Tongue (tissue), 2 donors: ENCODE measurements around the gene H6PD. TPM values are rescaled to one million over a fixed set of nuclear protein-coding genes. Genes with fewer than 3 reads are reported as not detected.

Experiments used
- DNase-seq: peaks from one replicate; pipeline ENCODE4 v3.0.0-alpha.2; 2015
- total RNA-seq: library from RNA; depleted of rRNA; stranded (reverse); fragments of >200 nt; gene quantifications from one replicate; pipeline ENCODE4 v1.2.3, GENCODE V29; 2014

The H6PD gene
- total RNA-seq, 1 donor from 2014 or later, result 50.5 TPM

DNA sequence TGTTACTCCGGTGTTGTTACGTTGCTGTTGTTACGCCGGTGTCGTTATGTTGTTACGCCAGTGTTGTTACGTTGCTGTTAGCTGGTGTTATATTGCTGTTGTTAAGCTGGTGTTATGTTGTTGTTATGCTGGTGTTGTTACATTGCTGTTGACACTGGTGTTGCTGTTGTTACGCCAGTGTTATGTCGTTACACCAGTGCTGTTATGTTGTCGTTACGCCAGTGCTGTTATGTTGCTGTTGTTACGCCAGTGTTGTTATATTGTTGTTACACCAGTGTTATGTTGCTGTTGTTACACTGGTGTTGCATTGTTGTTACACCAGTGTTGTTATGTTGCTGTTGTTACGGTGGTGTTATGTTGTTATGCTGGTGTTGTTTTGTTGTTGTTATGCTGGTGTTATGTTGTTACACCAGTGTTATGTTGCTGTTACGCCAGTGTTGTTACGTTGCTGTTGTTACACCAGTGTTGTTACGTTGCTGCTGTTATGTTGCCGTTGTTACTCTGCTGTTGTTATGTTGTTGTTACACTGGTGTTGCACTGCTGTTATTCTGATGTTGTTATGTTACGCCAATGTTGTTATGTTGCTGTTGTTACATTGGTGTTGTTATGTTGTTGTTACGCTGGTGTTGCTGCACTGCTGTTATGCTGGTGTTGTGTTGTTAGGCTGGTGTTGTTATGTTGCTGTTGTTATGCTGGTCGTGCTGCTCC is 25.6 kb downstream of the H6PD start:
- no peak for DNase-seq

DNA sequence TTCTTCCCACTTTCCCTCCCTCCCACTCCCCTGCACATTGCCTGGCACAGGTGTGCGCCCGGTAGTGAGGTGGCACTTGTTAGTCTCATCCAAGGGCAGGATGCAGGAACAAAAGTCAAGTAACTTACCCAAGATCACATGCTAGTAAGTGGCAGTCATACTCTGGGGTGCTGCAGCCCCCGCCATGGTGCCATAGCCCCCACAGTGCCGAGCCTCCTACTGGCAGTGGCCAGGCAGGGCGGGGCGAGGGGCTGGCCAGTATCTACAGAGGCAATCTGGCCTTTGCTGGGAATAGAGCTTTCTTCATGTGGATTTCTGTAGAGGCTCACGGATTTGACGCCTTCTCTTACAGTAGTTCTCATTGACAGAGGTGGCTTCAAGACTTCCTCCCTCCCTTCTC is 26.9 kb downstream of the H6PD start:
- no peak for DNase-seq

DNA sequence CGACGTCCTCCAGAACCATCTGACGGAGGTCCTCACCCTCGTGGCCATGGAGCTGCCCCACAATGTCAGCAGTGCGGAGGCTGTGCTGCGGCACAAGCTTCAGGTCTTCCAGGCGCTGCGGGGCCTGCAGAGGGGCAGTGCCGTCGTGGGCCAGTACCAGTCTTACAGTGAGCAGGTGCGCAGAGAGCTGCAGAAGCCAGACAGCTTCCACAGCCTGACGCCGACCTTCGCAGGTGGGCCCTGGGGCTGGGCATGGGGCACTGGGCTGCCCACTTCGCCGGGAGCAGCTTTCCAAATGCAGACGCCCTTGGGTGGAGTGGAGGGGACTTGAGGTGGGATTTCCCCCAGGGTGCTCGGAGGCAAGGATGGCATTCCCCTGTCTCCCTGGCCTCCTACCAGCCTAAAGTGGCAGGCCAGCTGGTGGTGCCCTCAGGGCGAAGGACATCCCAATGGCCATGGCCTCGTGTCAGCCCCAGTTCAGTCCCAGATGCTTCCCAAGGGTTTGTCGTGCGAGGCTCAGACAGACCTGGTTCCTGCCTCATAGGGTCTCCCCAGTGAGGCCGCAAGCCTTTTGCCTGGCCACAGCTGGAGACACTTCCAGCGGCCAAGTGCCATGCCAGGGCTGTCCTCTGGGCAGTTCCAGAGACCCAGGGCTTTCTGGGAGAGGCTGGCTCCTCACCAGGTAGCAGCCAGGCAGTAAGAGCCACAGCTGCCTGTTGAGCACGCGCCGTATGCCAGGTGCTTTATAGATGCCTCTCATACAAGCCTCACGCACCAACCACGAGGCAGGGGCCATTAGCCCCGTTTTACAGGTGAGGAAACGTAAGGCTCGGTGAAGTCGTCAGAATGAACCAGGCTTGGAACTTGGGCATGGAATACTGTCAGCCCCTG is 27.8 kb downstream of the H6PD start:
- DNase-seq, result no peak

DNA sequence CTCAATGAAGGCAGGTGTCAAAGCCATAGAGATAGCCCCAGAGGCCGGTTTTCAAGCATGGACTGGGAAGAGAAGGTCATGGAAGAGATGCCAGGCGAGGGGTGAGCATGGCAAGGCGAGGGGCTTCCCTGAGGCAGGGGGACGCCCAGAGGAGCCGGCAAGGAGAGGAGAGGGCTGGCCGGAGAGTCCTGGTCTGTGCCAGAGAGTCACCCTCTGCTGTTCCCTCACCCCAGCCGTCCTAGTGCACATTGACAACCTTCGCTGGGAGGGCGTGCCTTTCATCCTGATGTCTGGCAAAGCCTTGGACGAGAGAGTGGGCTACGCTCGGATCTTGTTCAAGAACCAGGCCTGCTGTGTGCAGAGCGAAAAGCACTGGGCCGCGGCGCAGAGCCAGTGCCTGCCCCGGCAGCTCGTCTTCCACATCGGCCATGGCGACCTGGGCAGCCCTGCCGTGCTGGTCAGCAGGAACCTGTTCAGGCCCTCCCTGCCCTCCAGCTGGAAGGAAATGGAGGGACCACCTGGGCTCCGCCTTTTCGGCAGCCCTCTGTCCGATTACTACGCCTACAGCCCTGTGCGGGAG is 28.8 kb downstream of the H6PD start:
- no peak for DNase-seq

DNA sequence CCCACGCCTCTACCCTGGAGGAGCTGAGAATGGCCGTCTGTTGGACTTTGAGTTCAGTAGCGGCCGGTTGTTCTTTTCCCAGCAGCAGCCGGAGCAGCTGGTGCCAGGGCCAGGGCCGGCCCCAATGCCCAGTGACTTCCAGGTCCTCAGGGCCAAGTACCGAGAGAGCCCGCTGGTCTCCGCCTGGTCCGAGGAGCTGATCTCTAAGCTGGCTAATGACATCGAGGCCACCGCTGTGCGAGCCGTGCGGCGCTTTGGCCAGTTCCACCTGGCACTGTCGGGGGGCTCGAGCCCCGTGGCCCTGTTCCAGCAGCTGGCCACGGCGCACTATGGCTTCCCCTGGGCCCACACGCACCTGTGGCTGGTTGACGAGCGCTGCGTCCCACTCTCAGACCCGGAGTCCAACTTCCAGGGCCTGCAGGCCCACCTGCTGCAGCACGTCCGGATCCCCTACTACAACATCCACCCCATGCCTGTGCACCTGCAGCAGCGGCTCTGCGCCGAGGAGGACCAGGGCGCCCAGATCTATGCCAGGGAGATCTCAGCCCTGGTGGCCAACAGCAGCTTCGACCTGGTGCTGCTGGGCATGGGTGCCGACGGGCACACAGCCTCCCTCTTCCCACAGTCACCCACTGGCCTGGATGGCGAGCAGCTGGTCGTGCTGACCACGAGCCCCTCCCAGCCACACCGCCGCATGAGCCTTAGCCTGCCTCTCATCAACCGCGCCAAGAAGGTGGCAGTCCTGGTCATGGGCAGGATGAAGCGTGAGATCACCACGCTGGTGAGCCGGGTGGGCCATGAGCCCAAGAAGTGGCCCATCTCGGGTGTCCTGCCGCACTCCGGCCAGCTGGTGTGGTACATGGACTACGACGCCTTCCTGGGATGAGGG is 29.7 kb downstream of the H6PD start:
- no peak for DNase-seq

DNA sequence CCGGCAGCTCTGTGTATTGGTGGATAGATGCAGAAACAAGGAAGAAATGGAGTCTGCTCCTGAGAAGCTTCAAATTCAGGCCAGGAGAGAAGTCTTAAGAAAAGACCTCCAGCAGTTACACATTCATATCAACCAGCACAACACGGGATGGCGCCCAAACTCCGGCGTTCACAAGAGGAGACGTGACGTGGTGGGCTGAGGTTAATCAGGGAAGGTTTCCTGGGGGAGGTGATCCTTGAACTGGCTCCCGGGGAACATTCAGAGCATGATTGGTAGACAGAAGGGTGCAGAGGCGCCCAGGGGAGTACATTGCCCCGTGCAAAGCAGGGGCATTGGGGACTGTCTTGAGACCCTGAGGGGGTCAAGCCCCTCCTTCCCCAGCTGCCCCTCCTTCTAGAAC is 30.5 kb downstream of the H6PD start:
- no peak for DNase-seq

DNA sequence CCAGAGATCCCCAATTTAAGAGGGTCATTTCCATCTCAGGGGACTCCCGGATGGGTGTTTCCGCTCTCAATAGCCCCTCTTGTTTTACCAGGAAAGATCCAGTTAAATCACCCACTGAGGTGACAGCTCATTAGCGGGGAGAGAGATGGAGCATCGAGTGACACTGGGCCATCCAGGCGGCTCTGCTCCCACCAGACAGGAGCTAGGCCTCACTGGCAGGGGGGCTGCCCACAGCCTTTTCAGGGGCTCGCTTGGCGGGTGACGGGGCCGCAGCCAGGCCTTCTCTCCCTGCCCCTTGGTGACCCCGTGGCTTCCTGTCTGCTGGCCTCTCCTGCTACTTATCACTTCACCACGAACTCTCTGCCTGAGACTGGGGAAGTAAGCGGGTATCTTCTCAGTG is 31.4 kb downstream of the H6PD start:
- DNase-seq, result no peak

DNA sequence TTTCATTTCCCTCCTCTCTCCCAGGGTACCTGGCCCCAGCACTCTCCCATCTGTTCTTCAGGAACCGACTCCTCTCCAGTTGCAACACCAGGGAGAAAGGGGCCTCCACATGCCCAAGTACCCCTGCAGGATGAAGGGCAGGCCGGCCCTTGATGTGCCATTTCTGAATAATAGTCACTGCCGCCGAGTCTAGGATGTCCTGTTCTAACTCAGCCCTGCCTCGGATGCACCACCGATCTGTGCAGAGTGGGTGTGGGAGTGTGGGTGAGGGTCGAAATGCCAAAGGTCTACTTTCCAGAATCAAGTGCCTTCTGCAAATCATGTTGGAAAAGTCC is 32.7 kb downstream of the H6PD start:
- no peak for DNase-seq

DNA sequence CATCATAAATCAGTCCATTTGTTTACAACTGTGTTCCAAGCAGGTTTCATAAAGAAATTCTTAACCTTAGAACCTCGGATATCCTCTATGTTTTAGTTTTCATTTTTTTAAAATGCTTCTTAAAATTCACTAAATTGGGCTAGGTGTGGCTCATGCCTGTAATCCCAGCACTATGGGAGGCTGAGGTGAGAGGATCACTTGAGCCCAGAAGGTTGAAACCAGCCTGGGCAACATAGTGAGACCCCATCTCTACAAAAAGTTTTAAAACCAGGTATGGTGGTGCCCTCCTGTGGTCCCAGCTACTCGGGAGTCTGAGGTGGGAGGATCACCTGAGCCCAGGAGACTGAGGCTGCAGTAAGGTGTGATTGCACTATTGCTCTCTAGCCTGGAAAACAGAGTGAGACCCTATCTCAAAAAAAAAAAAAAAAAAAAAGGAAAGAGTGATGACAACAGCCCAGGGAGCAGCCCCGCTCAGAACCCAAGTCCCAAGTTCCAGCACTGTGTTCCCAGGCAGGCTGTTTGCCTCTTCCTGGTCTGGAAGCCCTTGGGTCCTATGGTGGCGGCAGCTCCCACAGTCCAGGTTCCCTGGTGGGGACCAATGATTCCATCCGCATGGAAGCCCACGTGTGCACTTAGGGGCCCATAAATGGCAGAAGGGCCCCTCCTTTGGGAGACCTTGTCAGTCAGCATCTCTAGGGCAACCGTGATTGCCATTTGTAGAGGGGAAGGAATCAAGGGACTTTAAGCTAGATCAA is 33.4 kb downstream of the H6PD start:
- no peak for DNase-seq

DNA sequence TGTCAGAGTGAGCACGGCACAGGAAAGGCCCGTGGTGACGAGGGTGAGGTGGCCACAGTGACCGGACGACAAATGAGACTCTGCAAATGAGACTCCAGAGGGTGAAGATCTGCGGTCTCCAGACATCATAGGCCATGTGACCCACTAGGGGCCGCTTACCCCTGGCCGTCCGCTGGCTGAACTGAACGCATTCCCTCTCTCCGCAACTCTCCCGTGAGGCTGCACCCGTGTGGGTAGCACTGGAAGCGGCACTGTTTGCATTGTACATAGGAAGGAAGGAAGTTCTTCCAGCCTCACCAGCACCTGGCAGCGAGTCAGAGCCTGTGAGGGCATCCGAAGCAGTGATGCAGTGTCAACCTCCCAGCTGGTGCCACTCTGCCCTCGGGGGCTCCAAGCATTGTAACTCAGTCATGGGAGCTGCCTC is 34.5 kb downstream of the H6PD start:
- DNase-seq, result no peak

DNA sequence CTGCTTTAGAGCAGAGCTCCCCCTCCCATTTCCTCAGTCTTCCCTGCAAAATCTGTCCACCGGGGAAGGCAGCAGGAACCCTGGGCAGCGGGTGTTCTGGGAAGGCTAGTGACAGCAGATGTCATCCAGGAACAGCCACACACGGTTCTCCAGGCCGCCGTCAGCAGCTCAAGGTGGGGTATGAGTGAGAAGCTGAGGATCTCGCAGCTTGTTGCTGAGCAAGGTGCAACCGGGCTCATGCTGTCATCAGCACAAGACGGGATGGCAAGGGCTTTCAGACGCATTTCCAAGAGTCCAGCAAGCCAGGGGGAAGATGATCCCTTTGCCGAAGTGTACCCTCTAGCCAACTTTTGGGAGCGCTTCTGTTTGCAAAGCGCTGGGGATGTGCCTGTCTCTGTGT is 35.1 kb downstream of the H6PD start:
- no peak for DNase-seq

DNA sequence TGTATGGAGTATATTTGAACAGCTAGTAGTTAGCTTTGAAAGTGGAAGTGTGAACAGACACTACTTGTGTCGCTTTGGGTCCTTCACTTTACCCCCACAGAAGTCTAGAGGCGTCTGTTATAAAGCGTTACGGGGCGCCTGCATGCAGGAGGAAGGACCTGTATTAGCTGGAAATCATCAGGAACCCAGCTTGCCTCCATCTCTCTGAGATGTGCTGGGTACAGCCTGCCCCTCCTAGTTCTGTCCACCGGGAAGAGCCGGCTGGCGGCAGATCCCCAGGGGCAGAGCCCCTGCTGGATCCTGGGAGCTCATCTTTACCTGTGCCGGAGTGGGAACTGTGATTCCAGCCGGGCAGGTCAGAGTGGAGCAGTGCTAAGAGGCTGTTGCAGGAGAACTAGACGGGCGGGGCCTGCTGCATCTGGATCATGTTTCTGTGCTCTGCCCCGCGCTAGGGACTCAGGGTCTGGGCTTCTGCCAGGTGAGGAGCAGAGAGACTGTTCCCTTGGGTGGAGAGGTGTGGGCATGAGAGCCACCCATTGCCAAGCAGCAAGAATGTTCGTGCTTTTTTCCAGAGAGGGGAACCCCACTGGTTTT is 35.8 kb downstream of the H6PD start:
- no peak for DNase-seq

DNA sequence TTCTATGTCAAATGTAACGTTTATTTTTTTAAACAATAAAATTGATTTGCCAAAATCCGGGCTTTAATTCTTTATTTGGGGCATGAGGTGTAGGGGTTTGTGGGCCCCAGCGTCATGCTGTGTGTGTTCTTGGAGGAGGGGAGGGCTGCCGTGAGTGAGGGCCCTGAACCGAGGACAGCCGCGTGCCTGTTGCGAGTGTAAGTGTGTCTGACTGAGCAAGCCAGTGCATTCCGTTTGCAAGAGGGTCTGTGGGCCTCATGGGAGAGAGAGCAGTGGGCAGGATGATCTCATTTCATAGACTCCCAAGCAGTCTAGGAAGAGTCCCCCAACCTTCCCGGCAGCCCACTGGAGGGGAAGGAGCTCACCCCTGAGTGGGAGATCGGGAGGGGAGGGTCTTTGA is 36.7 kb downstream of the H6PD start:
- DNase-seq, result no peak

DNA sequence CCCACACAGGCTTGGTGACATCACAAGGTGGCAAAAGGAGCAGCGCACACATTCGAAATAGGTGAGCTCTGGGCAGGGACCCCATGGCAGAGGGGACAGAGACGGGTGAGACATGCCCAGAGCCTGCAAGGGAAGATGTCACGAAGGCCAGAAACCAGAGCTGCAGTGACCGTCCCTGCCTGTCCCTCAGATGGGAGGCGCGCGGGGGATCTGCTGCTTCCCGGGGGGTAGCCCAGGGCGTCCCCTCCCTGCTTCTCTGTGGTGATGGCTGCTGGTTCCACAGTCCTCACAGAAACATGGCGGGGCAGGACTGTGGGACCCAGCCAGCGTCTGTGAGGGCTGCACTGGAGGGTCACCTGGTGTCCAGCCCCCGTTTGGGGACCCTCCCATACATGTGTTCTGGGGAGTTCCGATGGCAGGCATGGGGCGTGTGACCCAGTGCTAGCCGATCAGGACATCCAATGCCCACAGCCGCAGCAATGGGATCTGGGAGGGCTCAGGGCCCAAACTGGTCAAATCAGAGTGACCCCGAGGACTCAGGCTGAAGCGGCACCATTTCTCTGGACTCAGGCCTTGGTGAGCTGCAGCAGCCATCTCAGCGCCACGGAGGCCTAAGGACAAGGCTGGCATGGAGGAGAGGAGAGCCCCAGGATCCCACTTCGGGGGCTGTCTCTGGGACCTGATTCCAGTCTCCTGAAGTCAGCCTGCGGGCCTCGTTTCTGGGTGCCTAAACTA is 37.5 kb downstream of the H6PD start:
- DNase-seq, result no peak

DNA sequence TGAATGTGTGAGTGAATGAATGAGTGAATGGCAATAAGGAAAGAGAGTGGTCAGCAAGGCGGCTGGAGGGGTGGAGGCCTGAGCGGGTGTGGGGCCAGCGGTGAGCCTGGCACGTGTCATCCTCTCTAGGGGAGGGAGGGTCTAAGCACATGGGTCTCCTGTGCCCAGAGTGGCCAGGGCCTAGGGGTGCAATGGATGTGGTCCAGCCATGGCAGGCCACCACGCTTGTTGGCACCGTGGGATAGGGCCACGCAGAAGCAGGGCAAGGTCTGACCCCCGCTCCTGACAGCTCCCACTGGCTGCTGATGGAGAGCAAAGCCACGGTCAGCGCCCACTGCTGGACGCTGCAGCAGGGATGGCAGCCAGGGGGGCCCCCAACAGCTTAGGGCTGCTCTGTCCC is 38.6 kb downstream of the H6PD start:
- no peak for DNase-seq

DNA sequence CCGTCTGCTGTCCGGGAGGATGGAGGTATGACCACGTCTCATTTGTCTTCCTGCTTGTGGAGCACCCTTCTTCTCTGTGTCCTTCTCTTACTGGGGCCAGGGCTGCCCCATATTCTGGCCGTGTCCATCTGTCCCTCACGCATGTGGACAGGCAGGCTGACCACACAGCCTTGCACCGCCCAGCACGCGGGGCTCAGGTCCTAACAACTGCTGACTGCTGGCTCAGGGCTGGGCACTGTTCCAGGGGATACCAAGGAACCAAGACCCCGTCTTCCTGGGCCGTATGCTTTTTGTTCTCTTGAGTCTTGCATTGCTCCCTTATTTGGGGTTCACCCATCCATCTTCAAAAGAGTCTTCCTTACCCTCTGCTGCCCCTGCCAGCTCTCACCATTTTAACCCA is 40.6 kb downstream of the H6PD start:
- DNase-seq, result no peak

DNA sequence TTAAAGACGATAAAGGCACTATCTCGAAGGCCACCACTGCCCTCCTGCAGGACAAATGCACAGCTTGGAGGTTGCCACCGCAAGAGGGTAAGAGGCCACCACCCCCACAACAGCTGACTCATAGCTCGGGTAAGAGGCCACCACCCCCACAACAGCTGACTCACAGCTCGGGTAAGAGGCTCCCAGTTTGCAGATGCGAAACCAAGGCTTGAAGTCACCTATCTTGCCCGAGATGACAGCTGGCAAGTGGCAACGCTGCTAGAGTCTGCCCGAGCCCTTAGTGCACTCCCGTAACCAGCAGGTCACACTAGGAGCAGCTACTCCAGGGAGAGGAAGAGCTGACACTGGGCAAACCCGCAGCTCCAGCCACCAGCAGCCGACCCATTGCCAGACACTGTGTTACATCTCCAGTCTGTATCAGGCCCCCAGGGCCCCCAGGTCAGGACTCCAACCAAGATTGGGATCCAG is 41.0 kb downstream of the H6PD start:
- no peak for DNase-seq

DNA sequence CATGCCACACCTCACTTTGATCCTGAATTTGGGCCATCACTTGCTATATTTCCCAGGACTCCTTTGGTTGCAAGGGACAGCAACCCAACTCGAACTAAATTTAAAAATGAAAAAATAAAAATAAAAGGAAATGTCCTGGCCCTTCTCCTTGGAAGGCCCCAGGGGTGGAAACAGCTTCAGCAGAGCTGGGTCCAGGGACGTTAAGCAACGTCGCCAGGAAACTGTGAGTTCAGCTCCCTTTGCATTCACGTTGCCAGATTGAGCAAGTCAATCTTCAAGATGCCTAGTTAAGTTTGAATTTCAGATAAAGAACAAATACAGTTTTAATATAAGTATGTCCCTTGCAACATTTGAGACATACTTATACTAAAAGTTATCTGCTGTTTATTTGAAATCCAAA is 43.5 kb downstream of the H6PD start:
- no peak for DNase-seq

DNA sequence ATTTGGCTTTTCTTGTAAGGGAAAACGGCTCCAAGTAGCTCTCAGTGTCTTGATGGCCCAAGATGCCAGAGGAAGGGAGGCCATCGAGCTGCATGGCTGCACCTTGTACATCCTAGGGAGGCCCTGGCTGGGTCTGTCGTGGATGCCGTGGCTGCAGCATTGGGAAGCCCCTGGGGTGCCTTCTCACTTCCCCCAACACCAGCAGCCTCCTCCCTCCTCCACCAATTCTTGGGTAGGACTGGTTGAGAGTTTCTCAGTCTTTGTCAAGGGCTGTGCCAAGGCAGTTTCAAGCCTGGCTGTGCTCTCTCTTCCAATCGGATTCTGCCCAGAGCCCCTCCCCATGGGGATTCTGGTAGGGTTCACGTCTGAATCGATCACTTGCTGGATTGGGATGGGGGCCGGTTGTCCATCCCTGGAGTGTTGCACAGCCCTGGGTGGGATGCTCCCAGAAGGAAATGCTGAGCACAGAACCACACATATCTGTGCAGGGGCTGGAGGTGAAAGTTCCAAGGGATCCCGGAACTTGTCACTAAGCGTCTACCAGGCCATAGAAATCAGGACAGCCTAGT is 44.1 kb downstream of the H6PD start:
- no peak for DNase-seq

DNA sequence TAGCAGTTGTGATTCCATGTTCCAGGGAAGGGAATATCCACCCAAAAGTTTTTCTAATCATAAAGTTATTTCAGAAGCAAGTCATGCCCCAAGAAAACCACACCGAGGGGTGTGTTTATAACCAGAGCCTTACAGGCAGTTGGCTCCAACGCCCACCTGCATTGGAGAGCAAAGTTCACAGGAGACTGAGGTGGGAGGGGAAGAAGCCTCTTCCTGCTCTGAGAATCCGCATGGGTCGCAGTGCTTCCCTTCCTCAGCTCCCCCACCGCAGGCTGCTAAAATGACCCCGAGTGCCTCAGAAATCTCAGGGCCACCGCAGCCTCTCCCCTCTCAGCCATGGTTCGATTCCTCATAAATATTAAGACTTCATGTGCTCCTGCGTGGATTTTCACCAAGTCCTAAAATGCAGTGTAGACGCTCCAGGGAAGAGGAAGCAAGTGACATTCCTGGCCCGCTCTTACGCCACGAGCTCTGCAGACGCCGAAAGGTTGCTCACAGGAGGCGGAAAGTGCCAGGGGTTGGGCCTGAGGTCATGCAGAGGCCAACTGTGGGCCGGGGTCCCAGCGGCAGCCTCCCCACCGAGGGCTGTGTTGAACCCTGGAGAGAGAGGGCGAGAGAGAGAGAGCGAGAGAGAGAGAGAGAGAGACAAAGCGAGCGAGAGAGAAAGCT is 44.7 kb downstream of the H6PD start:
- DNase-seq, result no peak
